WTC11 (cell line): Measurements from ENCODE around the gene CTTNBP2. TPM values are rescaled to one million over a fixed set of nuclear protein-coding genes. Genes with fewer than 3 reads are reported as not detected.

Source experiments
- ATAC-seq: fragments of 200-7000 bp; cut with Tn5 transposase; 2 replicates; pipeline ENCODE4 v1.10.0; 2021; ENCODE audit warnings: mild to moderate bottlenecking, moderate library complexity
- CTCF ChIA-PET: fragments of 300-600 bp; sonication (Branson Sonifier 250); formaldehyde crosslinking; loops from one replicate; lab custom pipeline; 2021; ENCODE audit warnings: antibody characterized with exemption; lab: Charles Lee
- POLR2A ChIA-PET: fragments of 350-600 bp; sonication (Branson Sonifier 250); formaldehyde crosslinking; loops from one replicate; lab custom pipeline; 2021; ENCODE audit warnings: antibody characterized with exemption; lab: Charles Lee
- DNase-seq: peaks from one replicate; pipeline ENCODE4 v3.0.0; 2021; ENCODE audit warnings: low spot score
- H3K27ac Mint-ChIP-seq: 2 replicates; pipeline ENCODE4 v1.8.0; 2021; ENCODE audit warnings: mixed read lengths
- H3K27me3 Mint-ChIP-seq: 2 replicates; pipeline ENCODE4 v1.8.0; 2021; ENCODE audit warnings: low read depth, mild to moderate bottlenecking, moderate library complexity, mixed read lengths
- H3K36me3 Mint-ChIP-seq: 2 replicates; pipeline ENCODE4 v1.8.0; 2021; ENCODE audit warnings: mixed read lengths
- H3K4me1 Mint-ChIP-seq: 2 replicates; pipeline ENCODE4 v1.8.0; 2022; ENCODE audit warnings: mixed read lengths
- H3K4me3 Mint-ChIP-seq: 2 replicates; pipeline ENCODE4 v1.8.0; 2021; ENCODE audit warnings: mild to moderate bottlenecking, moderate library complexity, mixed read lengths
- H3K9me3 Mint-ChIP-seq: 2 replicates; pipeline ENCODE4 v1.8.0; 2021; ENCODE audit warnings: mixed read lengths
- ATF3 ChIP-seq: sonication (generic); formaldehyde crosslinking; conservative IDR thresholded peaks from 2 replicates; pipeline ENCODE4 v1.8.1; 2022; ENCODE audit warnings: mild to moderate bottlenecking, missing genetic modification reagents
- CREM ChIP-seq: sonication (generic); formaldehyde crosslinking; IDR thresholded peaks from 2 replicates; pipeline ENCODE4 v1.8.1; 2022; ENCODE audit warnings: mild to moderate bottlenecking, missing genetic modification reagents, moderate library complexity
- E2F1 ChIP-seq: sonication (generic); formaldehyde crosslinking; IDR thresholded peaks from 2 replicates; pipeline ENCODE4 v1.8.0; 2022; ENCODE audit warnings: mild to moderate bottlenecking, missing genetic modification reagents
- EMX1 ChIP-seq: fragments of 250-450 bp; sonication (Bioruptor Pico); IDR thresholded peaks from 2 replicates; pipeline ENCODE4 v1.8.0; 2021; ENCODE audit warnings: mild to moderate bottlenecking
- FOXJ3 ChIP-seq: sonication (generic); formaldehyde crosslinking; IDR thresholded peaks from 2 replicates; pipeline ENCODE4 v1.9.0; 2021; ENCODE audit warnings: missing genetic modification reagents, mild to moderate bottlenecking, borderline replicate concordance
- IRF2 ChIP-seq: sonication (generic); formaldehyde crosslinking; IDR thresholded peaks from 2 replicates; pipeline ENCODE4 v1.8.0; 2022; ENCODE audit warnings: low read depth, missing genetic modification reagents, borderline replicate concordance
- JUN ChIP-seq: sonication (generic); formaldehyde crosslinking; IDR thresholded peaks from 2 replicates; pipeline ENCODE4 v1.8.0; 2023; ENCODE audit warnings: mild to moderate bottlenecking, missing genetic modification reagents
- NFYB ChIP-seq: sonication (generic); formaldehyde crosslinking; conservative IDR thresholded peaks from 2 replicates; pipeline ENCODE4 v1.8.0; 2022; ENCODE audit warnings: low read depth, missing genetic modification reagents
- NR2C2 ChIP-seq: sonication (generic); formaldehyde crosslinking; IDR thresholded peaks from 2 replicates; pipeline ENCODE4 v1.8.0; 2022; ENCODE audit warnings: mild to moderate bottlenecking, missing genetic modification reagents
- PRRX2 ChIP-seq: fragments of 250-450 bp; sonication (Bioruptor Pico); IDR thresholded peaks from 2 replicates; pipeline ENCODE4 v1.8.0; 2021; ENCODE audit warnings: mild to moderate bottlenecking
- RELA ChIP-seq: sonication (generic); formaldehyde crosslinking; IDR thresholded peaks from 2 replicates; pipeline ENCODE4 v1.8.1; 2022; ENCODE audit warnings: missing genetic modification reagents, mild to moderate bottlenecking, borderline replicate concordance
- RORB ChIP-seq: fragments of 250-450 bp; sonication (Bioruptor Pico); IDR thresholded peaks from 2 replicates; pipeline ENCODE4 v1.9.0; 2021; ENCODE audit warnings: mild to moderate bottlenecking
- SMAD3 ChIP-seq: sonication (generic); formaldehyde crosslinking; IDR thresholded peaks from 2 replicates; pipeline ENCODE4 v1.8.0; 2022; ENCODE audit warnings: missing genetic modification reagents, mild to moderate bottlenecking, borderline replicate concordance
- SP1 ChIP-seq: sonication (generic); formaldehyde crosslinking; conservative IDR thresholded peaks from 2 replicates; pipeline ENCODE4 v1.8.1; 2022; ENCODE audit warnings: missing genetic modification reagents
- STAT6 ChIP-seq: sonication (generic); formaldehyde crosslinking; conservative IDR thresholded peaks from 2 replicates; pipeline ENCODE4 v1.8.1; 2023; ENCODE audit warnings: mild to moderate bottlenecking, low read depth, missing genetic modification reagents, moderate library complexity
- ZMAT4 ChIP-seq: fragments of 250-450 bp; sonication (Bioruptor Pico); IDR thresholded peaks from 2 replicates; pipeline ENCODE4 v1.9.0; 2021; ENCODE audit warnings: mild to moderate bottlenecking
- ZNF263 ChIP-seq: sonication (generic); formaldehyde crosslinking; IDR thresholded peaks from 2 replicates; pipeline ENCODE4 v1.8.1; 2022; ENCODE audit warnings: low read depth, mild to moderate bottlenecking, moderate library complexity, missing genetic modification reagents
- ZNF396 ChIP-seq: fragments of 250-450 bp; sonication (Bioruptor Pico); IDR thresholded peaks from 2 replicates; pipeline ENCODE4 v1.8.0; 2021; ENCODE audit warnings: mild to moderate bottlenecking, moderate library complexity, borderline replicate concordance
- ZNF416 ChIP-seq: fragments of 250-450 bp; sonication (Bioruptor Pico); IDR thresholded peaks from 2 replicates; pipeline ENCODE4 v1.9.0; 2021; ENCODE audit warnings: mild to moderate bottlenecking, inconsistent platforms
- total RNA-seq: library from RNA; stranded (reverse); gene quantifications from 3 replicates; pipeline ENCODE4 v1.2.3, GENCODE V29; 2021
- TF ChIP-seq, protein P1 (sequence below): sonication (generic); formaldehyde crosslinking; IDR thresholded peaks from 2 replicates; pipeline ENCODE4 v1.8.1; 2022; ENCODE audit warnings: low read depth, mild to moderate bottlenecking, moderate library complexity, missing genetic modification reagents, borderline replicate concordance
- TF ChIP-seq, protein P2 (sequence below): fragments of 200-600 bp; IDR thresholded peaks from 2 replicates; pipeline ENCODE4 v1.8.0; 2022; ENCODE audit warnings: antibody characterized with exemption
- TF ChIP-seq, protein P3 (sequence below): sonication (generic); formaldehyde crosslinking; IDR thresholded peaks from 2 replicates; pipeline ENCODE4 v1.8.1; 2023; ENCODE audit warnings: mild to moderate bottlenecking, missing genetic modification reagents

The CTTNBP2 gene
- total RNA-seq, 1 experiment from 2014 or later = 22.1 TPM

GRCh38 chr7:117719377-117719776 is 153.9 kb downstream of the CTTNBP2 start:
- ChIA-PET POLR2A (no interaction called here), CTCF (interaction anchor here (1.1 kb wide), 1 partner anchor 32 kb away, joined by 3 read pairs; no protein-coding TSS in a partner anchor)
- H3K4me1 Mint-ChIP-seq = no peaks in the 10 kb centered on the region
- ATAC-seq = no peak
- DNase-seq = no peak
- H3K27me3 Mint-ChIP-seq = no peaks in the 10 kb centered on the region
- no peak overlapping the region for H3K27ac Mint-ChIP-seq
- H3K36me3 Mint-ChIP-seq = peaks cover 14% of the 10 kb centered on the region
- no peak overlapping the region for H3K4me3 Mint-ChIP-seq
- H3K9me3 Mint-ChIP-seq = no peaks in the 10 kb centered on the region
- TF ChIP-seq RELA (CRISPR knock-in tag) (no peak), E2F1 (CRISPR knock-in tag) (no peak), SP1 (no peak), PRRX2 (CRISPR knock-in tag) (no peak), IRF2 (CRISPR knock-in tag) (no peak), ZNF396 (CRISPR knock-in tag) (no peak), RORB (CRISPR knock-in tag) (no peak), NFYB (CRISPR knock-in tag) (no peak), EMX1 (CRISPR knock-in tag) (no peak), JUN (CRISPR knock-in tag) (no peak), ZNF263 (no peak)
- TF ChIP-seq, protein P1, sequence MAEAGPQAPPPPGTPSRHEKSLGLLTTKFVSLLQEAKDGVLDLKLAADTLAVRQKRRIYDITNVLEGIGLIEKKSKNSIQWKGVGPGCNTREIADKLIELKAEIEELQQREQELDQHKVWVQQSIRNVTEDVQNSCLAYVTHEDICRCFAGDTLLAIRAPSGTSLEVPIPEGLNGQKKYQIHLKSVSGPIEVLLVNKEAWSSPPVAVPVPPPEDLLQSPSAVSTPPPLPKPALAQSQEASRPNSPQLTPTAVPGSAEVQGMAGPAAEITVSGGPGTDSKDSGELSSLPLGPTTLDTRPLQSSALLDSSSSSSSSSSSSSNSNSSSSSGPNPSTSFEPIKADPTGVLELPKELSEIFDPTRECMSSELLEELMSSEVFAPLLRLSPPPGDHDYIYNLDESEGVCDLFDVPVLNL (CRISPR knock-in tag) = no peak

DNA sequence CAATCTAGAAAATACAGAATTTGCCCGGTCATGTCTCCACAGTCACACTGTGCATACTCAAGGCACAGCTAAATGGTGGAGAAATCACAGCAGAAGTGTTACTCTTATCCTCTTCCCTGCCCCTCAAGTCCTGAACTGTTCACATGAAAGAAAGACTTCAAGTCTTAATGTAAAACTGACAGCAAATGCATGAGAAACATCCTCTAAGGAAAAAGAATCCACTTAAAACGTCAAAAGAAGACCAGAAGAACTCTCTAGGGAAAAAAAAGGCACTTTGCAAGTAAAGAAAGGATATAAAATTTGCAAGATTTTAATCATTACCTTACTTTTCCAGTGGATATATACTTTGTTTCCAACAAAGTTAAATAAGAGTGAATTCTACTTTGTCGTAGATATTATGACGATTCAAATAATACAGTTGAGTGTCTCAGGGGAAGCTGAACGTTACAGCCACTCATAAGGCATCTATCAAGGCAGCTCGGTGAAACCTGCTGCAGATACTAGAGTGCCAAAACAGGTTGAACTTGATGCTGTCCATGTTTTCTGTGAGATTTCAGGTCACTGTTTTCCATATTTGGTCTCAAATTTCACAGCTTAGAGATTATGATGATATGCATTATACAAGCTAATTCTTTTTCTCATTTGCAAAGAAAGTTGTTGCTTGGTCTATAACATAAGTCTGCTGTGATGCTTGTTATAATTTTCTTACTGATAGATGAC is 155.0 kb downstream of the CTTNBP2 start:
- ATAC-seq = no peak
- Mint-ChIP-seq H3K36me3 (peaks cover 10% of the 10 kb centered on the region), H3K9me3 (no peaks in the 10 kb centered on the region), H3K27me3 (no peaks in the 10 kb centered on the region), H3K4me1 (no peaks in the 10 kb centered on the region), H3K27ac (peak overlapping the region; percentile 23; the same call in 1 of the 2 replicates), H3K4me3 (no peak overlapping the region)
- CTCF ChIA-PET = interaction anchor here (4.5 kb wide), 1 partner anchor 48 kb away, joined by 53 read pairs; no protein-coding TSS in a partner anchor
- POLR2A ChIA-PET = no interaction called here
- no peak for DNase-seq
- TF ChIP-seq ZMAT4 (no peak), NR2C2 (CRISPR knock-in tag) (no peak), ZNF416 (CRISPR knock-in tag) (no peak), STAT6 (CRISPR knock-in tag) (no peak), ATF3 (no peak), E2F1 (CRISPR knock-in tag) (no peak), SMAD3 (CRISPR knock-in tag) (no peak), CREM (CRISPR knock-in tag) (no peak), NFYB (CRISPR knock-in tag) (no peak), RELA (CRISPR knock-in tag) (no peak), FOXJ3 (CRISPR knock-in tag) (no peak)
- TF ChIP-seq, protein P1 (CRISPR knock-in tag) = no peak
- TF ChIP-seq, protein P2, sequence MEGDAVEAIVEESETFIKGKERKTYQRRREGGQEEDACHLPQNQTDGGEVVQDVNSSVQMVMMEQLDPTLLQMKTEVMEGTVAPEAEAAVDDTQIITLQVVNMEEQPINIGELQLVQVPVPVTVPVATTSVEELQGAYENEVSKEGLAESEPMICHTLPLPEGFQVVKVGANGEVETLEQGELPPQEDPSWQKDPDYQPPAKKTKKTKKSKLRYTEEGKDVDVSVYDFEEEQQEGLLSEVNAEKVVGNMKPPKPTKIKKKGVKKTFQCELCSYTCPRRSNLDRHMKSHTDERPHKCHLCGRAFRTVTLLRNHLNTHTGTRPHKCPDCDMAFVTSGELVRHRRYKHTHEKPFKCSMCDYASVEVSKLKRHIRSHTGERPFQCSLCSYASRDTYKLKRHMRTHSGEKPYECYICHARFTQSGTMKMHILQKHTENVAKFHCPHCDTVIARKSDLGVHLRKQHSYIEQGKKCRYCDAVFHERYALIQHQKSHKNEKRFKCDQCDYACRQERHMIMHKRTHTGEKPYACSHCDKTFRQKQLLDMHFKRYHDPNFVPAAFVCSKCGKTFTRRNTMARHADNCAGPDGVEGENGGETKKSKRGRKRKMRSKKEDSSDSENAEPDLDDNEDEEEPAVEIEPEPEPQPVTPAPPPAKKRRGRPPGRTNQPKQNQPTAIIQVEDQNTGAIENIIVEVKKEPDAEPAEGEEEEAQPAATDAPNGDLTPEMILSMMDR = no peak
- TF ChIP-seq, protein P3, sequence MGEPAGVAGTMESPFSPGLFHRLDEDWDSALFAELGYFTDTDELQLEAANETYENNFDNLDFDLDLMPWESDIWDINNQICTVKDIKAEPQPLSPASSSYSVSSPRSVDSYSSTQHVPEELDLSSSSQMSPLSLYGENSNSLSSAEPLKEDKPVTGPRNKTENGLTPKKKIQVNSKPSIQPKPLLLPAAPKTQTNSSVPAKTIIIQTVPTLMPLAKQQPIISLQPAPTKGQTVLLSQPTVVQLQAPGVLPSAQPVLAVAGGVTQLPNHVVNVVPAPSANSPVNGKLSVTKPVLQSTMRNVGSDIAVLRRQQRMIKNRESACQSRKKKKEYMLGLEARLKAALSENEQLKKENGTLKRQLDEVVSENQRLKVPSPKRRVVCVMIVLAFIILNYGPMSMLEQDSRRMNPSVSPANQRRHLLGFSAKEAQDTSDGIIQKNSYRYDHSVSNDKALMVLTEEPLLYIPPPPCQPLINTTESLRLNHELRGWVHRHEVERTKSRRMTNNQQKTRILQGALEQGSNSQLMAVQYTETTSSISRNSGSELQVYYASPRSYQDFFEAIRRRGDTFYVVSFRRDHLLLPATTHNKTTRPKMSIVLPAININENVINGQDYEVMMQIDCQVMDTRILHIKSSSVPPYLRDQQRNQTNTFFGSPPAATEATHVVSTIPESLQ (CRISPR knock-in tag) = no peak
